ENCODE measurements around the gene SOX4. TPM values are rescaled to one million over a fixed set of nuclear protein-coding genes. Genes with fewer than 3 reads are reported as not detected.

Gene SOX4
- total RNA-seq, 2 donors from 2014 or later, result 41.7 to 44.1 TPM

GRCh38 chr6:21556968-21557721 lies 36.4 kb upstream of the SOX4 start:
- no peak overlapping the region for H3K4me3 ChIP-seq
- no peaks in the 10 kb centered on the region for H3K36me3 ChIP-seq
- WGBS, result 22% methylated on average over 5 of the region's 5 CpGs
- peak overlapping the region; percentile 7 to 69 for H3K27ac ChIP-seq
- H3K4me1 ChIP-seq (replicated peaks), result peaks cover 3% of the 10 kb centered on the region
- intact Hi-C loops (cut with DNase I), result no loop called here
- no peaks in the 10 kb centered on the region for H3K9me3 ChIP-seq
- TF ChIP-seq POLR2AphosphoS5 (IDR thresholded peaks at IDR 0.05), result peak; percentile 78
- TF ChIP-seq POLR2A (IDR thresholded peaks at IDR 0.05), result no peak
- H3K27me3 ChIP-seq (replicated peaks; ENCODE audit: insufficient read depth), result no peaks in the 10 kb centered on the region
- DNase-seq (ENCODE audit: low spot score), result peak; percentile 78

GRCh38 chr6:21559238-21559637 lies 34.3 kb upstream of the SOX4 start:
- H3K4me3 ChIP-seq, result no peak overlapping the region
- WGBS, result 91% methylated on average over 3 of the region's 3 CpGs
- DNase-seq (ENCODE audit: low spot score), result no peak
- intact Hi-C loops (cut with DNase I), result no loop called here
- no peaks in the 10 kb centered on the region for H3K36me3 ChIP-seq
- TF ChIP-seq POLR2A (IDR thresholded peaks at IDR 0.05), result no peak
- TF ChIP-seq POLR2AphosphoS5 (IDR thresholded peaks at IDR 0.05), result no peak
- TF ChIP-seq CTCF (IDR thresholded peaks at IDR 0.05), result no peak
- no peak overlapping the region for H3K27ac ChIP-seq
- no peaks in the 10 kb centered on the region for H3K9me3 ChIP-seq
- H3K27me3 ChIP-seq (replicated peaks; ENCODE audit: insufficient read depth), result no peaks in the 10 kb centered on the region
- peaks cover 3% of the 10 kb centered on the region for H3K4me1 ChIP-seq (replicated peaks)

GRCh38 chr6:21560249-21560648 lies 33.3 kb upstream of the SOX4 start:
- no peaks in the 10 kb centered on the region for H3K9me3 ChIP-seq
- H3K36me3 ChIP-seq, result no peaks in the 10 kb centered on the region
- DNase-seq (ENCODE audit: low spot score), result no peak
- 84% methylated on average over 2 of the region's 2 CpGs for WGBS
- TF ChIP-seq CTCF (IDR thresholded peaks at IDR 0.05) (no peak), POLR2A (IDR thresholded peaks at IDR 0.05) (no peak)
- intact Hi-C loops (cut with DNase I), result no loop called here
- H3K4me1 ChIP-seq (replicated peaks), result peaks cover 3% of the 10 kb centered on the region
- no peak overlapping the region for H3K4me3 ChIP-seq
- no peak overlapping the region for H3K27ac ChIP-seq
- H3K27me3 ChIP-seq (replicated peaks; ENCODE audit: insufficient read depth), result no peaks in the 10 kb centered on the region

- Histone ChIP-seq H3K27me3 (replicated peaks; ENCODE audit: insufficient read depth) (no peaks in the 10 kb centered on the region), H3K4me1 (replicated peaks) (no peaks in the 10 kb centered on the region), H3K36me3 (no peaks in the 10 kb centered on the region), H3K27ac (no peak overlapping the region), H3K4me3 (no peak overlapping the region), H3K9me3 (no peaks in the 10 kb centered on the region)
- 97% methylated on average over 1 of the region's 1 CpG for WGBS
- TF ChIP-seq CTCF (IDR thresholded peaks at IDR 0.05), result no peak
- no peak for TF ChIP-seq POLR2A (IDR thresholded peaks at IDR 0.05)
- no peak for TF ChIP-seq POLR2AphosphoS5 (IDR thresholded peaks at IDR 0.05)
- DNase-seq (ENCODE audit: low spot score), result no peak
- intact Hi-C loops (cut with DNase I), result no loop called here
Observed at GRCh38 chr6:21565431-21565830, 28.1 kb upstream of the SOX4 start.

GRCh38 chr6:21578523-21578922 lies 15.0 kb upstream of the SOX4 start:
- H3K27ac ChIP-seq, result no peak overlapping the region
- H3K4me1 ChIP-seq (replicated peaks), result no peaks in the 10 kb centered on the region
- no peaks in the 10 kb centered on the region for H3K36me3 ChIP-seq
- no peak for TF ChIP-seq POLR2AphosphoS5 (IDR thresholded peaks at IDR 0.05)
- TF ChIP-seq POLR2A (IDR thresholded peaks at IDR 0.05), result no peak
- no peak for TF ChIP-seq CTCF (IDR thresholded peaks at IDR 0.05)
- H3K27me3 ChIP-seq (replicated peaks; ENCODE audit: insufficient read depth), result no peaks in the 10 kb centered on the region
- no peak overlapping the region for H3K4me3 ChIP-seq
- intact Hi-C loops (cut with DNase I), result no loop called here
- no peaks in the 10 kb centered on the region for H3K9me3 ChIP-seq
- no peak for DNase-seq (ENCODE audit: low spot score)
